ENCODE data around the gene IBA57. TPM values are rescaled to one million over a fixed set of nuclear protein-coding genes. Genes with fewer than 3 reads are reported as not detected.

The IBA57 gene
- polyA plus RNA-seq, 1 of the 3 experiments (the other 2 are of a cell fraction), result 1.8 TPM

GRCh38 chr1:228222548-228222947, 56.9 kb downstream of the IBA57 start:
- Histone ChIP-seq H3K27ac (ENCODE audit: low read depth in 2 of 2, low read length in 1 of 2) (no peak overlapping the region), H3K79me2 (ENCODE audit: insufficient read depth) (no peaks in the 10 kb centered on the region), H3K9ac (no peak overlapping the region), H3K4me1 (ENCODE audit: control insufficient read depth in 1 of 2, insufficient read depth in 2 of 2, low read depth in 1 of 2, low read length in 1 of 2) (no peaks in the 10 kb centered on the region), H3K36me3 (replicated peaks in 1 of 2; ENCODE audit: control insufficient read depth in 1 of 2, insufficient read depth in 2 of 2, low read length in 1 of 2) (peaks cover 0 to 5% of the 10 kb centered on the region in 2 experiments), H4K20me1 (ENCODE audit: insufficient read depth) (no peaks in the 10 kb centered on the region), H3K9me3 (no peaks in the 10 kb centered on the region), H3K4me3 (ENCODE audit: low read depth in 2 of 2, low read length in 1 of 2) (no peak overlapping the region), H3K27me3 (ENCODE audit: insufficient read depth) (no peaks in the 10 kb centered on the region), H3K4me2 (no peak overlapping the region), H2AFZ (ENCODE audit: low read depth) (no peak overlapping the region), H3F3A (replicated peaks; ENCODE audit: insufficient read depth) (no peaks in the 10 kb centered on the region), H3K9me2 (no peaks in the 10 kb centered on the region)
- DNase-seq, result no peak
- ChIA-PET POLR2A (no interaction called here), CTCF (no interaction called here)
- 82% methylated on average over 11 of the region's 11 CpGs for WGBS (ENCODE audit: low lambda C conversion rate)
- TF ChIP-seq, protein P1, sequence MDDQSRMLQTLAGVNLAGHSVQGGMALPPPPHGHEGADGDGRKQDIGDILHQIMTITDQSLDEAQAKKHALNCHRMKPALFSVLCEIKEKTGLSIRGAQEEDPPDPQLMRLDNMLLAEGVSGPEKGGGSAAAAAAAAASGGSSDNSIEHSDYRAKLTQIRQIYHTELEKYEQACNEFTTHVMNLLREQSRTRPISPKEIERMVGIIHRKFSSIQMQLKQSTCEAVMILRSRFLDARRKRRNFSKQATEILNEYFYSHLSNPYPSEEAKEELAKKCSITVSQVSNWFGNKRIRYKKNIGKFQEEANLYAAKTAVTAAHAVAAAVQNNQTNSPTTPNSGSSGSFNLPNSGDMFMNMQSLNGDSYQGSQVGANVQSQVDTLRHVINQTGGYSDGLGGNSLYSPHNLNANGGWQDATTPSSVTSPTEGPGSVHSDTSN (IDR thresholded peaks at IDR 0.05), result no peak
- no peak for TF ChIP-seq TCF12 (IDR thresholded peaks at IDR 0.05)
- TF ChIP-seq GATA2 (CRISPR knock-in tag; IDR thresholded peaks at IDR 0.05), result no peak
- TF ChIP-seq JUND (IDR thresholded peaks at IDR 0.05), result no peak
- no peak for TF ChIP-seq FOSL2 (IDR thresholded peaks at IDR 0.05; ENCODE audit: borderline replicate concordance, low read depth)
- no peak for TF ChIP-seq YY1 (IDR thresholded peaks at IDR 0.05; ENCODE audit: low read depth)
- no peak for TF ChIP-seq NFIC (IDR thresholded peaks at IDR 0.05; ENCODE audit: borderline replicate concordance)
- TF ChIP-seq EP300 (IDR thresholded peaks at IDR 0.05; ENCODE audit: borderline replicate concordance in 1 of 2, low read depth in 1 of 2, low read length in 1 of 2), result no peak
- TF ChIP-seq MXI1 (IDR thresholded peaks at IDR 0.05; ENCODE audit: low read depth, low read length), result no peak
- TF ChIP-seq, protein P2, sequence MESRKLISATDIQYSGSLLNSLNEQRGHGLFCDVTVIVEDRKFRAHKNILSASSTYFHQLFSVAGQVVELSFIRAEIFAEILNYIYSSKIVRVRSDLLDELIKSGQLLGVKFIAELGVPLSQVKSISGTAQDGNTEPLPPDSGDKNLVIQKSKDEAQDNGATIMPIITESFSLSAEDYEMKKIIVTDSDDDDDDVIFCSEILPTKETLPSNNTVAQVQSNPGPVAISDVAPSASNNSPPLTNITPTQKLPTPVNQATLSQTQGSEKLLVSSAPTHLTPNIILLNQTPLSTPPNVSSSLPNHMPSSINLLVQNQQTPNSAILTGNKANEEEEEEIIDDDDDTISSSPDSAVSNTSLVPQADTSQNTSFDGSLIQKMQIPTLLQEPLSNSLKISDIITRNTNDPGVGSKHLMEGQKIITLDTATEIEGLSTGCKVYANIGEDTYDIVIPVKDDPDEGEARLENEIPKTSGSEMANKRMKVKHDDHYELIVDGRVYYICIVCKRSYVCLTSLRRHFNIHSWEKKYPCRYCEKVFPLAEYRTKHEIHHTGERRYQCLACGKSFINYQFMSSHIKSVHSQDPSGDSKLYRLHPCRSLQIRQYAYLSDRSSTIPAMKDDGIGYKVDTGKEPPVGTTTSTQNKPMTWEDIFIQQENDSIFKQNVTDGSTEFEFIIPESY (IDR thresholded peaks at IDR 0.05; ENCODE audit: borderline replicate concordance, low read depth), result no peak
- TF ChIP-seq, protein P3, sequence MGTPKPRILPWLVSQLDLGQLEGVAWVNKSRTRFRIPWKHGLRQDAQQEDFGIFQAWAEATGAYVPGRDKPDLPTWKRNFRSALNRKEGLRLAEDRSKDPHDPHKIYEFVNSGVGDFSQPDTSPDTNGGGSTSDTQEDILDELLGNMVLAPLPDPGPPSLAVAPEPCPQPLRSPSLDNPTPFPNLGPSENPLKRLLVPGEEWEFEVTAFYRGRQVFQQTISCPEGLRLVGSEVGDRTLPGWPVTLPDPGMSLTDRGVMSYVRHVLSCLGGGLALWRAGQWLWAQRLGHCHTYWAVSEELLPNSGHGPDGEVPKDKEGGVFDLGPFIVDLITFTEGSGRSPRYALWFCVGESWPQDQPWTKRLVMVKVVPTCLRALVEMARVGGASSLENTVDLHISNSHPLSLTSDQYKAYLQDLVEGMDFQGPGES (IDR thresholded peaks at IDR 0.05; ENCODE audit: low read depth, low read length), result no peak
- no peak for TF ChIP-seq SIN3A (IDR thresholded peaks at IDR 0.05; ENCODE audit: borderline replicate concordance, low read depth, low read length)
- TF ChIP-seq SMC3 (IDR thresholded peaks at IDR 0.05; ENCODE audit: low read depth, low read length), result no peak
- no peak for TF ChIP-seq RCOR1 (IDR thresholded peaks at IDR 0.05; ENCODE audit: low read length)
- no peak for TF ChIP-seq MEF2A (IDR thresholded peaks at IDR 0.05; ENCODE audit: borderline replicate concordance, low read depth)
- TF ChIP-seq TAF1 (IDR thresholded peaks at IDR 0.05; ENCODE audit: borderline replicate concordance, low read depth, low read length), result no peak
- no peak for TF ChIP-seq FOXJ3 (CRISPR knock-in tag; IDR thresholded peaks at IDR 0.05)
- TF ChIP-seq, protein P4, sequence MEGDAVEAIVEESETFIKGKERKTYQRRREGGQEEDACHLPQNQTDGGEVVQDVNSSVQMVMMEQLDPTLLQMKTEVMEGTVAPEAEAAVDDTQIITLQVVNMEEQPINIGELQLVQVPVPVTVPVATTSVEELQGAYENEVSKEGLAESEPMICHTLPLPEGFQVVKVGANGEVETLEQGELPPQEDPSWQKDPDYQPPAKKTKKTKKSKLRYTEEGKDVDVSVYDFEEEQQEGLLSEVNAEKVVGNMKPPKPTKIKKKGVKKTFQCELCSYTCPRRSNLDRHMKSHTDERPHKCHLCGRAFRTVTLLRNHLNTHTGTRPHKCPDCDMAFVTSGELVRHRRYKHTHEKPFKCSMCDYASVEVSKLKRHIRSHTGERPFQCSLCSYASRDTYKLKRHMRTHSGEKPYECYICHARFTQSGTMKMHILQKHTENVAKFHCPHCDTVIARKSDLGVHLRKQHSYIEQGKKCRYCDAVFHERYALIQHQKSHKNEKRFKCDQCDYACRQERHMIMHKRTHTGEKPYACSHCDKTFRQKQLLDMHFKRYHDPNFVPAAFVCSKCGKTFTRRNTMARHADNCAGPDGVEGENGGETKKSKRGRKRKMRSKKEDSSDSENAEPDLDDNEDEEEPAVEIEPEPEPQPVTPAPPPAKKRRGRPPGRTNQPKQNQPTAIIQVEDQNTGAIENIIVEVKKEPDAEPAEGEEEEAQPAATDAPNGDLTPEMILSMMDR (IDR thresholded peaks at IDR 0.05), result no peak
- TF ChIP-seq REST (IDR thresholded peaks at IDR 0.05; ENCODE audit: low read depth, low read length), result no peak
- TF ChIP-seq NRF1 (IDR thresholded peaks at IDR 0.05; ENCODE audit: low read depth, low read length), result no peak
